GM18511 (cell line): ENCODE data around the gene NTN3.

ENCODE experiments used
- ATAC-seq: cut with Tn5 transposase; IDR thresholded peaks from one replicate; pipeline ENCODE4 v1.9.1; 2021; ENCODE audit warnings: mild to moderate bottlenecking, moderate library complexity; ENCODE audit not compliant: unreplicated experiment

The NTN3 gene

GRCh38 chr16:2512735-2513404, 41.8 kb downstream of the NTN3 start:
- peak; percentile 1 for ATAC-seq

- ATAC-seq = peak; percentile 61
Observed at GRCh38 chr16:2513405-2514332, 42.6 kb downstream of the NTN3 start, which contains the start of gene ATP6V0C. Gene ATP6V0C (plus strand): TSS chr16:2513952. CDS start chr16:2514104, 152 bp downstream.

- ATAC-seq = no peak
Observed at GRCh38 chr16:2514333-2515179, 43.5 kb downstream of the NTN3 start.

GRCh38 chr16:2515180-2515851, 44.2 kb downstream of the NTN3 start:
- no peak for ATAC-seq

- ATAC-seq = no peak
Observed at GRCh38 chr16:2516391-2517240, 45.5 kb downstream of the NTN3 start.

GRCh38 chr16:2517954-2518605, 47.0 kb downstream of the NTN3 start:
- ATAC-seq = no peak

GRCh38 chr16:2518823-2519710, 48.0 kb downstream of the NTN3 start:
- ATAC-seq = no peak

GRCh38 chr16:2519711-2520080, 48.6 kb downstream of the NTN3 start:
- ATAC-seq = no peak

- peak; percentile 66 for ATAC-seq
Observed at GRCh38 chr16:2520097-2520783, 49.1 kb downstream of the NTN3 start, which contains the start of gene AMDHD2. Gene AMDHD2 (plus strand): TSS chr16:2520371. CDS start chr16:2520459, 88 bp downstream.

- ATAC-seq = peak; percentile 5
Observed at GRCh38 chr16:2520784-2521531, 49.9 kb downstream of the NTN3 start.
